ENCODE measurements around the gene OR8B8. TPM values are rescaled to one million over a fixed set of nuclear protein-coding genes. Genes with fewer than 3 reads are reported as not detected.
A peak's percentile ranks its signal among the peaks of the same experiment; 100 is the strongest.
"Not testable (repeated sequence)": the region's sequence is repeated elsewhere in the genome, so short reads cannot be mapped to it uniquely, and the experiment has no call there.

The OR8B8 gene, protein sequence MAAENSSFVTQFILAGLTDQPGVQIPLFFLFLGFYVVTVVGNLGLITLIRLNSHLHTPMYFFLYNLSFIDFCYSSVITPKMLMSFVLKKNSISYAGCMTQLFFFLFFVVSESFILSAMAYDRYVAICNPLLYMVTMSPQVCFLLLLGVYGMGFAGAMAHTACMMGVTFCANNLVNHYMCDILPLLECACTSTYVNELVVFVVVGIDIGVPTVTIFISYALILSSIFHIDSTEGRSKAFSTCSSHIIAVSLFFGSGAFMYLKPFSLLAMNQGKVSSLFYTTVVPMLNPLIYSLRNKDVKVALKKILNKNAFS
- polyA plus RNA-seq (ENCODE audit: insufficient read length in 3 of 3): not detected
- long read RNA-seq, donor 1: 0 reads
- long read RNA-seq, donor 2: 0 reads
- long read RNA-seq, donor 3: 0 reads
- long read RNA-seq, donor 4: 0 reads
- long read RNA-seq, donor 5: 0 reads
- long read RNA-seq, donor 6: 0 reads
- long read RNA-seq, donor 7: 0 reads
- long read RNA-seq, donor 8: 0 reads
- long read RNA-seq, donor 9: 0 reads
- long read RNA-seq, donor 10: 0 reads
- long read RNA-seq, donor 11: 0 reads
- long read RNA-seq, donor 12: 0 reads
- long read RNA-seq, donor 13: 0 reads
- long read RNA-seq, donor 14: 0 reads
- long read RNA-seq, donor 15: 0 reads
- long read RNA-seq, donor 16: 0 reads

DNA sequence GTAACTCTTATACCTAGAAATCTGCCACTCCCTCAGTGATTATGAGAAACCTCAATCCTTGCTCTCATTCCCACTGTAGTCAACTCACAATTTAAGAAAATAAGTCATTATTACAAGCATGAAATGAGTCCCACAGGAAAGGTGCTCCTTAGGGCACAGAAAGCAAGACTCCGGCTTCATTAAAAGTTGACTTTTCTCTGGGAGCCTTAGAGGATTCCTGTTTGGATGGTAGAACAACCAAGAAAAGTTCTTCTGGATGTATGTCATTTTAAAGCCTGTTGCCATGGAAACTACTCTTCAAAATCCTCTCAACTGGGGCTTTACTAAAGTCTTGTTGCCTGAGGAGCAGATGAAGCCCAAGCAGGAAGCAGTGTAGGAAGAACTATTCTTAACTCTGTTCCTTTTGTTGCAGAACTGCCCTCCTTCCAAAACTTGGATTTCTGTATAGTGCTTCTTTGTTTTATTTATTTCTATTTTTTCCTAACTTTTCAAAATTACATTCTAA, at the start of gene OR8B8:
Gene OR8B8, minus strand, starts transcription at position 51 of the 505 bp plus-strand sequence. CDS start 4,611 bp downstream, outside the sequence.
- no peak for DNase-seq

DNA sequence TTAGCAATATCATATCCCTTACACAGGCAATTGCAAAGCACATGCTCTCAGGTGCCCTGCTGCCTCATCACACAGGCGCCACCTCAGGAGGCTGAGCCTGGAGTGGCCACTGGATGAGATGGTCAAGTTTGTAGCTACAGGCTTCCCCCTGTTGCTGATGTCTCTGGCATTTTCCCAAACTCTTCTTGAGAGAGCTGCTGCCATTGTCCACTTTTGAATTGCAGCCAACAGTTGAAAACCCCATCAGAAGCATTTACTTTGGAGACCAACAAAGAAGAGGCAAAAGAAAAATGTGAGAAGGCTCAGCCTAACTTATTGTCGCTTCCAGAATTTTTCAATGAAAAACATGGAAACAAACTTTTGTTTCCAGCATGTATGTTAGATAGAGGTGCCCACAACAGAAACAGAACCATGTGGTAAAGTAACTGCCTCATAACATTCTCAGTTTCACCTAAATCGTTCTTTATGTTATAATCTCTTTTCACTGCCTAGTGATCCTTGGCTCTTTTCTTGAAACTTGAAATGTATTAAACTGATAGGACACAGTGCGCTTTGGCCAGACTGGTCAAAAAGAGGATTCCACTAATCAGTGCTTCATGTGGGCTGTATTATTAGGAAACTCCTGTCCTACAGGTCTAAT, 47.6 kb upstream of the OR8B8 start:
- DNase-seq: no peak

DNA sequence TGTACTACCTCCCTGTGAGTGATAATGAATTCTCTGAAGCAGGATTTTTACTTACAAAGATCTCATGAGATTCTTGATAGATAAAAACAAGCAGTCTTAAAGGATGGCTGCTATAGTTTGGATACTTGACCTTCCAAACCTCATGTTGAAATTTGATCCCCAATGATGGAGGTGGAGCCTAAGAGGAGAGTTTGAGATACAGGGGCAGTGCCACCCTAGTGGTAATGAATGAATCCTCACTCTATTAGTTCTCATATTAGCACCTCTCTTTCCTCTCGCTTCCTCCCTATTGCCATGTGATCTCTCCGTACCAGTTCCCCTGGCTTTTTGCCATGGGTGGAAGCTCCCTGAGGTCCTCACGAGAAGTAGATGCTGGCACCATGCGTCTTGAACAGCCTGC, 37.9 kb upstream of the OR8B8 start:
- no peak for DNase-seq

DNA sequence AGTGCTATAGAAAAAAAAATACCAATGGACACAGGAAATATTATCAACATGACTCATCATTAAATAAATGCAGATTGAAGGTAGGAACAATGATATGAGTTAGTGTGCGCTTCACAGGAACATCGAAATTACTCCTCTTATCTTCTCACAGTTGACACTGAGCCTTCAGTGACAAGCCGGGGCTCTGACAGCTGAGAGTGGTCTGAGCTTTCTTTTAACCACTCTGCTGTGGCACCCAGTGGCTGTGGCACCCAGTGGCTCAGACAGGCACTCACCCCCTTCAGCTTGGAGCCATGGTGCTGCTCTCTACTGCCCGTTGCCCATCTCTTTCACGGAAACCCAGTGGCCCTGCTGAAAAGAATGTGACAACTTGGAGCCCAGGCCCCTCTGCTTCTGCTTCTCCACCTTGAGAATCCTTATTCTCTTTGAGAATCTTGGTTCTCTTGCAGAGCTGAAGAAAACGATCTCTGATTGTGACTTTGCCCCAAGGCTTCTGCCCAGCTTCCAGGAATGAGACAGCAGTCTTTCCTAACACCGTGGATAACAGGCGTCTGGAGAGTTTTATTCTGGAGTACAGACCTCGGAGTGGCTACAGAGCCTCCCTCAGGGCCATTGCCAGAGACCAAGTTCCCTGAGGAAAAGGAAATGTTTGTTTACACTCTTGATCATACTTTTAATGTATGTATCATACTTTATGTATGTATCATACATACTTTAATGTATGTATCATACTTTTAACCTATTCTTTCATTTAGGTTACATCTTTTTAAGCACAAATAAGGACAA, 37.1 kb upstream of the OR8B8 start:
- DNase-seq: no peak

DNA sequence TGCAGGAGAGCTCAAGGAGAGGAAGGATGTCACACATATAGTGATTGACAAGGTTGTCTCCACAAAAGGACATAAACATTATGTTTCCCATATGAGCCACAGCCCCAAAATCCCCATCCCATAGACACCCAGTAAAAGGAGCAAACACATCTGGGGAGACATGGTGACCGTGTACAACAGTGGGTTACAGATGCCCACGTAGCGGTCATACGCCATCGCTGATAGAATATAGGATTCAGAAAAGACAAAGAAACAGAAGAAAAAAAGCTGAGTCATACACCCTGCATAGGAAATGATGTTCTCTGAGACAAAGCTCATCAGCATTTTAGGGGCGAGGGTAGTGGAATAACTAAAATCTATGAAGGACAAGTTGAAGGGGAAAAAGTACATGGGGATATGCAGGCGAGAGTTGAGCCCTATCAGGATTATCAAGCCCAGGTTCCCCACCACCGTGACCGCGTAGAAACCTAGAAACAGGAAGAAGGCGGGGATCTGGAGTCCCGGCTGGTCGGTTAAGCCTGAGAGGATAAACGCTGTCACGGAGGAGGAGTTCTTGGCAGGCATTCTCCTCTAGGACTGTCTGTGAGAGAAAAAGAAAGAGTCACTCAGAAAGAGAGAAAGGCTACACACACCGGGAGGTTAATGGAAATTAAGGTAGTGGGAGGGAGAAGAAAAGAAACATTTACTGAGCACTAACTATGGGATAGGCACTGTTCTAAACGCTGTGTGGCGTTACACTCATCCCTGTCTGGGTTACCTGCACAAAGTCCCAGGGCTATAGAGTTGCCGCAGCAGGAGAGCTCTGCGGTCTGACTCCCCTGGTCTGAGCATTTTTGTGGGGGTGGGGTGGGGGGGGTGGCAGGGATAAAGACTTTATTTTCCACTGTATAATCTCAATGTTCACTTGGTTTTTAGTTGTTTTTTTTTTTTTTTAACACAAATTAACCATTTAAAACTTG, 36.1 kb upstream of the OR8B8 start:
- peak; percentile 9 for DNase-seq

DNA sequence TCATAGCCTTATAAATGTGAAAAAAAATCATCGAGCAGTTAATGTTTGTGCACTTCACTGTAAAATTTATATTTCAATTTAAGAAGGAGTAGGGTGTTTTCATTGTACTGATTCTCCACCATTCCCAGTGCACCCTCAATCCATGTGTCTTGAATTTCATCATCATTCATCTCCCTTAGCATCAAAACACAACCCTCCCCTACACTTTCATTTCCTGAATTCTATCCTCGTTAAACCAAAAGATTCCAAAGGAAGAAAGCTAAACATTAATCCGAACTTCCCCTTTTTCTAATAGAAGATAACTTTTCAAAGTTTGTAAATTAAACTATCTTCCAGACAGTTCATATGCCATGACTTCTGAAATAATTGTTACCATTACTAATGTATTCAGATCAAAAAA, 34.1 kb upstream of the OR8B8 start:
- DNase-seq: no peak

DNA sequence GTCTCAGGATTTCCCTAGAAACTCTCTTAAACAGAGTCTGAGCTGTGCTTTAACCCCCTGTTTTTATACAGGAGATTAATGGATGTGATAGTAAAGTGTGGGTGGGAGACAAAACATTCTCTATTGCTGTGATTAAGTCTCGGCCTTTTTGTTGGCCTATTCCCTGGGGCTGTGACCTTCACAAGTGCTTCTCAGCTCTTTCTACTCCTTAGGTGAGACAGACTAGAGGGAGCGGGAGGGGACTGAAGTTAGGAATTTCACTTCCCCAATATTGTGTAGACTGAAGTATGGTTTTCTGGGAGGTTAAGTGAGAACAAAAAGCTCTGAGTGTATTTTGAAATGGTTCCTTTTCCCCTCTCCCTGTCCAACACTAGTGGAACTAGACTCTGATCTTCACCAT, 29.8 kb upstream of the OR8B8 start:
- DNase-seq: no peak

DNA sequence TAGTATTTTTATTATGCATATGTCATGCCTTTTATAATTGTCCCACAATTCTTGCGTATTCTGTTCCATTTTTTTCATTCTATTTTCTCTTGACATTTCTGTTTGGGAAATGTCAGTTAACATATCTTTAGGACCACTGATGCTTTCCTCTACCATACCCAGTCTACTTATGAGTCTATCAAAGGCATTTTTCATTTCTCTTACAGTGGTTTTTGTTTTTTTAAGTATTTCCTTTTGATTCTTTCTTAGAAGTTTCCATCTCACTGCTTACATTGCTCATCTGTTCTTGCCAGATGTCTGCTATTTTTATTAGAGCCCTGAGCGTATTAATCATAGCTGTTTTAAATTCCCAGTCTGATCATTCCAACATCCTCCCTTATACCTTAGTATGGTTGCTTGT, 29.3 kb upstream of the OR8B8 start:
- DNase-seq: no peak

DNA sequence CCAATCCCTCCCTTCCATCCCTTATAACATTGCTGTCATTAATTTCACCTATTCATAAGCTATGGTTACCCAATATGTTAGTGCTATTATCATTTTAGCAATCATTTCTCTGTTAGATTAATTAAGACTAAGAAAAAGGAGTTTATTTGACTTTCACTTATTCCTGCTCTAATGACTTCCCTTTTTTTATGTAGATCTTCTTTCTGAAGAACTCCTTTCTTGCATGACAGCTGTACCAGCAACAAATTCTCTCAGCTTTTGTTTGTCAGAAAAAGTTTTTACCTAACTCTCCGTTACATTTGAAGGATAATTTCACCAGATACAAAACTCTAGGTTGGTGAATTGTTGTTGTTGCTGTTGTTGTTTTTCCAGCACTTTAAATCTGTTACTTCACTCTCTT, 28.6 kb upstream of the OR8B8 start:
- no peak for DNase-seq

DNA sequence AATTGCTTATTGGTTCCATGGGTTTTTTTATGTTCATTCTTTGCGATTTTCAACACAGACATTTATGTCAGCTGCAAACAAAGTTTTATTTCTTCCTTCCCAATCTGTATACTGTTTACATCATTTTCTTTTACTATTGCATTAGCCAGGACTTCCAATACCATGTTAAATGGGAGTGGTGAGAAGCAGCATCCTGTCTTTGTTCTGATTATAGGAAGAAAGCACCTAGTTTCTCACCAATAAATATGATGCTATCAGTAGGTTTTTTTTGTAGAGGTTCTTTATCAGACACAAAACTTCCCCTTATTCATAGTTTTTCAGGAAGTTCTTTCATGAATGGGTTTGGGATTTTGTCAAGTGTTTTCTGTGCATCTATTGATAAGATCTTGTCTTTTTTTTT, 28.0 kb upstream of the OR8B8 start:
- no peak for DNase-seq

DNA sequence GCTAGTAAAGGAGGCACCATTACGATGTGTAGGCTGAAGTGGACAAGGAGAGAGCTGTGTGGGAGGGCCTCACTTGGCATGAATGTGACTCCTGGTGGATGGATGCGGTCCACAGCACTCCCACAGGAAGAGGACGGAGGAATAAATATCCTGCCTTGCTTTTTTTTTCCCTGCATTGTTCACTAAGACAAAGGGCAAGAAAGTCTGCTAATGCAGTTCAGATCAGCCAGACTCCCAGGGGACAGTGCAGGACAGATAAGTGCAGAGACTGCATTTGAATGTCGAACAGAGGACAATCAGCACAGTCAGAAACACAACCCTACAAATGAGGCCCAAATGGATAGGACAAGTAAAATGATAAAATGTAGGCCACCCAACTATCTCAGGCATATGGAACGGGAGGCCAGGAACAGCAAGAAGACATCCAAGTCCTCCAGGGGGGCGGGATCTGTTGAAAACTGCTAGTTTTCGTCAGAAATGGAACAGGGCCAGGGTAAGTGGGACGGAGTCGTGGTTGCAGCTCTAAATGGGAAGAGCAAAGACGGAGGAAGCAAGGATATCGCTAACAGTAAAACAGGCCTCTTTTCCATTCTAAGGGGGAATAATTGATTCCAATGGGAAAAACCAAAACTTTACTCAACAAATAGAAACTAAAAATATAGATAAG, 25.2 kb upstream of the OR8B8 start:
- peak; percentile 15 for DNase-seq

DNA sequence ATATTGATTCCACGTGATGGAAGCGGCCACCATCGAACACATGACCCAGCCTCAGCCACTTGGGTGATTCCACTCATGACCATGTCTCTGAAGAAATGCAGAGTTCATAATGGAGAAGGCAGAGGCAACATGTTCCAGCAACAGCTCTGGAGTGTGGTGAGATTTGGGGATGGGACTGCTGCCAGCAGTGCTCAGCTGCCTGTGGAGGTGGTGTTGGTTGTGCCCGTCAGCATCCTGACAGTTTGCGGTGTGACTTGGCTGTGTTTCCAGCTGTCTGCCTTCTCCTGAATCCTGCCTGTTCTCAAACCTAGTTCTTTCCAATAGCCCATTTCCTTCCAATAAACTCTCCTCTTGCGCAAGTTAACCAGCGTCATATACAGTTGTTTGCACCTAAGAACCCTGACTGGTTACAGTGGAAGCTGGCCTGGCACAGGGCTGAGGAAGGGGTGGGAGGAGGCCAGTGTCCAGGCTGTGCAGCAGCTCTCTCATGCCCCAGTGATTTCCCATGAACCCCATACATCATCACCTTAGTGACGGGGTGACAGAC, 22.0 kb upstream of the OR8B8 start:
- DNase-seq: peak; percentile 16

DNA sequence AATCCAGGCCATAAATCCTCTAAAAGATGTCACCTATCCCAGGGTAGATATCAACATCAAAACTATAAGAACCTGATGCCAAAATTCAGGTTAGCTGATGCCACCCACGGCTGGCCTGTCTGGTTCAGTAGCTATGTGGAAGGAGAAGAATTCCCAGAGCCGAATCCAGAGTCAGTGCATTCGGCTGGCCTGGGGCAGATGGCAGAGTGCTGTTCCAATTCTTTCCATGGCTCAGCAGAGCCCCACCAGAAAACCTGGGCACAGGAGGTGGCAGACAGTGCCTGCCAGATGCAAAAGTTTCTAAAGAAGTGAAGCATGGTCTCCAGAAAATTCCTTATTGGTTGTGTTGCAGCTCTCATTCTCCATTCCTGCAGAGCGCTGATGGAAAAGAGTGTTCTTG, 19.9 kb upstream of the OR8B8 start:
- no peak for DNase-seq

DNA sequence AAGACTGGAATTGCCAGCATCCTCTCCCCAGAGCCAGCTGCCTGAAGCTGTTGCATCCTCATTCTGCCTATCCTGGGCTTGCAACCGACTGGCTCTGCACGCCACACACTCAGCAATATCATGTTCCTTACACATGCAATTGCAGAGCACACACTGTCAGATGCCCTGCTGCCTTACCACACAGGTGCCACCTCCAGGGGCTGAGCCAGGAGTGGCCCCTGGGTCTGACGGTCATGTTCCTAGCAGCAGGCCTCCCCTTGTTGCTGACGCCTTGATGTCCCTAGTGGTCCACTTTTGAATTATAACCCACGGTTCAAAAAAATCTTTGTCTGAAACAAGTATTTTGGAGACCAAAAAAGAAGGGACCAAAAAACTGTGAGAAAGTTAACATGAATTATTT, 18.5 kb upstream of the OR8B8 start:
- DNase-seq: no peak

DNA sequence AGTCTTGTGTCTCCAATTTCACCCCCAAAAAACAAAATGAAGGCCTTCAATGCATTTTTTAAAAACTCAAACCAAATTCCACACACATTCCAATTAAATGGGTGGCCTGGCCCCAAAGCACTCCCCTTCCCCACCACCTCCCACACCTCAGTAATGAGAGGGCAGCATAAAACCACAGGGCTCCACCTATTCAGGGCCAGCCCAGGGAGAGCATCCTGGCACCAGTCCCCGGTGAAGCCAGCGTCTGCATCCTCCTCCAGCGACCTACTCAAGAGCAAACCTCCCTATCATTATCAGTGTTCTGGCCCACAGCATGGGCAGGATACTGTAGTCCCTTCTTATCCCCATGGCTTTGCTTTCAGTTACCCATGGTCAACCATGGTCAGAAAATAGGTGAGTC, 17.8 kb upstream of the OR8B8 start:
- DNase-seq: no peak

DNA sequence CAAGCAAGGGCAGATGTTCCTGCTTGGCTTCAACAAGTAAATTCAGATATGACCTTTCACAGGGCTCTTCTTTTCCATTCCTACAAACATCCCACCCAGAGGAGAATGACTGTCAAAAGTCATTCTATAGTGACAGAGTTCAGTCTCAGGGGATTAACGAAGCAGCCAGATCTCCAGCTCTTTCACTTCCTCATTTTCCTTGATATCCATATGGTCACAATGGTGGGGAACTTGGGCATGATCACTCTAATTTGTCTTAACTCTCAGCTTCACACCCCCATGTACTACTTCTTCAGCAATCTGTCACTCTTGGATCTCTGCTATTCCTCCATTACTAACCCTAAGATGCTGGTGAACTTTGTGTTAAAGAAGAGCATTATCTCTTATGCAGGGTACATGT, 15.0 kb upstream of the OR8B8 start:
- DNase-seq: no peak

DNA sequence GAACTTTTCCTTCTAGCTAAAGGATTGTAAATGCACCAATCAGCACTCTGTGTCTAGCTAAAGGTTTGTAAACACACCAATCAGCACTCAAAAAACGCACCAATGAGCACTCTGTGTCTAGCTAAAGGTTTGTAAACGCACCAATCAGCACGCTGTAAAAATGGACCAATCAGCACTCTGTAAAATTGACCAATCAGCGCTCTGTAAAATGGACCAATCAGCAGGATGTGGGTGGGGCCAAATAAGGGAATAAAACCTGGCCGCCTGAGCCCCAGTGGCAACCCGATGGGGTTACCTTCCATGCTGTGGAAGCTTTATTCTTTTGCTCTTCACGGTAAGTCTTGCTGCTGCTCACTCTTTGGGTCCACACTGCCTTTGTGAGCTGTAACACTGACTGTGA, 13.9 kb upstream of the OR8B8 start:
- DNase-seq: not testable (repeated sequence)

DNA sequence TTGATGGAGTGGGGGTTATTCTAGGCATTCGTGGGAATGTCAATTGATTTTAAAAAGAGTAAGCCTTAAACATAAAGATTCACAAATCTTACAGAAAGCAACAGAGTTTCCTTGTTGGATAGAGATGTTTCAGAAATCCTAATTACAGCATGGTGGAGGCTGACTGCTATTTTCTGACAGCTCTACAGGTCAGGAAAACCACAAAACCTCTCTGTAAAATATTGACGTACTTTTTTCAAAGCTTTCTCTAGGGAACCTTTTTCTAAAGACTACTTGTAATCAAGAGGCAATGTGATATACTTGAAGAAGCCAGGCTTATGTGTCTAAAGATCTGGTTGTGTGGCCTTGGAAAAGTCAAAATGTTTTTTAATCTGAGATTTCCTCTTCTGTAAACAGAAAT, 9.1 kb upstream of the OR8B8 start:
- no peak for DNase-seq

DNA sequence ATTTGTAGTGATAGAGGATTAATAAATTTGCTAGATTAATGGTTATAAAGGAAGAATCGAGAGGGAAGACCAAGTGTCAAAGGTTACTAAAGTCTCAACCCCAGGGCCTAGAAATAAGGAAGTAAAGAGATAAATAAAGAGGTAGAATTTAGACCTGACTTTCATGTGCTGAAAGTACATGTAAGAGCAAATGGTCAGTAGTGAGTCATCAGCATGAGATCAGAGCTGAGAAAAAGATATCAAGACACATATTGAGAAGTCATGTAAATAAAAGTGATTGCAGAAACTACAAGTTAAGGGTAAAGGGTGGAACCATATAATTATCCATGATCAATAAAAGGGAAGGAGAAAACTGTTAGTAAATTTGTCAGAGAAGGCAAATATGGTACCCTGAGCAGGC, 1.4 kb upstream of the OR8B8 start:
- no peak for DNase-seq

DNA sequence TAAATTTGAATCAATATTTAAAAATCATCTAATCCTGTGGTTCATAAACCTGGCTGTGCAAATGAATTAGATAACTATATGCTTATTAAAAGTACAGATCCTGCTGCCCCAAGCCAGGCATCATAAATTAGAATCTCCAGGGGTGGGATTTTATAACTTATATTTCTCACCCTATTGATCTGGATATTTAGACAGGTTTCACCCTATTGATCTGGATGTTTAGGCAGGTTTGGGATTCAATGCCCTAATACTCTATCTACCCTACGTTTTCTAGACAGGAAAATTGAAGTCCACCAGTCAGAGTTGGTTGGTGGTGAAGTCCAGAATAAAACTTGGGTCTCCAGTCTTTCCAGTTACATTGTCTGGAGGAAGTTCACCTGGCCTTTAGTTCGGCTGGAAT, 2.6 kb downstream of the OR8B8 start:
- no peak for DNase-seq
